Heart left ventricle (tissue), 16 donors: ENCODE data around the gene ZBTB47. TPM values are rescaled to one million over a fixed set of nuclear protein-coding genes. Genes with fewer than 3 reads are reported as not detected.

Source experiments
- ATAC-seq, 4 donors: fragments of 200-7000 bp; cut with Tn5 transposase; one replicate each; pipeline ENCODE4 v1.9.1; 2020 to 2022; ENCODE audit warnings: moderate library complexity in 4 of 4, mild to moderate bottlenecking in 3 of 4, moderate number of reproducible peaks in 1 of 4
- DNase-seq, 5 donors: peaks; one replicate each; pipeline ENCODE4 v3.0.0-alpha.2; 2020
- H3K27ac ChIP-seq, 12 donors: fragments of 200-600 bp; sonication (generic) in 4 of 12; one replicate each; pipeline versions ENCODE4 v1.5.0 to v1.8.0; 2016 to 2022; ENCODE audit warnings: mild to moderate bottlenecking in 2 of 12
- H3K27me3 ChIP-seq, 9 donors: fragments of 200-600 bp; sonication (generic) in 2 of 9; one replicate each; pipeline versions ENCODE4 v1.5.1 to v1.8.0; 2016 to 2022; ENCODE audit warnings: mild to moderate bottlenecking in 3 of 9
- H3K36me3 ChIP-seq, 9 donors: fragments of 200-600 bp; sonication (generic) in 2 of 9; one replicate each; pipeline versions ENCODE4 v1.5.0 to v1.8.0; 2018 to 2022; ENCODE audit warnings: mild to moderate bottlenecking in 2 of 9
- H3K4me1 ChIP-seq, 12 donors: fragments of 200-600 bp; sonication (generic) in 4 of 12; one replicate each; pipeline versions ENCODE4 v1.5.0 to v1.8.0; 2016 to 2022; ENCODE audit warnings: mild to moderate bottlenecking in 3 of 12
- H3K4me3 ChIP-seq, 12 donors: fragments of 200-600 bp; sonication (generic) in 4 of 12; one replicate each; pipeline versions ENCODE4 v1.5.0 to v1.8.0; 2017 to 2022; ENCODE audit warnings: mild to moderate bottlenecking in 9 of 12, moderate library complexity in 4 of 12
- H3K9me3 ChIP-seq, 12 donors: fragments of 200-600 bp; sonication (generic) in 4 of 12; one replicate each; pipeline versions ENCODE4 v1.5.0 to v1.8.0; 2016 to 2022; ENCODE audit warnings: mild to moderate bottlenecking in 1 of 12
- POLR2A ChIP-seq, 2 donors: fragments of 450-650 bp; IDR thresholded peaks; one replicate each; pipeline ENCODE4 v1.6.1; 2017; ENCODE audit warnings: antibody characterized with exemption in 2 of 2, mild to moderate bottlenecking in 2 of 2, moderate library complexity in 2 of 2
- WGBS, 4 donors: extraction: QIAGEN DNeasy Blood & Tissue Kit in 2 of 4; methylation state at CpG; one replicate each; pipeline versions ENCODE4 v1.1.5 to v1.1.7; 2013 to 2018; 5-methylcytosine and 5-hydroxymethylcytosine counted together
- intact Hi-C, 10 donors: fragments of 100-400 bp; cut with DNase I; formaldehyde crosslinking; loops; one replicate each; pipeline versions ENCODE4 v1.11.1 to v1.14.2; 2022
- polyA plus RNA-seq, 2 donors: library from polyadenylated mRNA; stranded (reverse); fragments of 200-250 nt; gene quantifications; one replicate each; pipeline ENCODE4 v1.2.3, GENCODE V29; 2013
- total RNA-seq, 9 donors: library from RNA; depleted of rRNA in 2 of 9; stranded (reverse); fragments of >200 nt in 2 of 9; fragmentation: NEBNext Ultra II Directional in 3 of 9; extraction: Animal tissue kit (Norgen Biotek cat#: 25700) in 3 of 9; gene quantifications; one replicate each; pipeline versions ENCODE4 v1.1.0 to v1.2.4, GENCODE V29; 2016 to 2023
- TF ChIP-seq, protein P1 (sequence below), 12 donors: fragments of 200-600 bp; sonication (generic) in 4 of 12; IDR thresholded peaks; one replicate each; pipeline versions ENCODE4 v1.5.0 to v1.8.0; 2018 to 2022; ENCODE audit warnings: antibody characterized with exemption in 12 of 12, mild to moderate bottlenecking in 5 of 12
- donor health status: ischemic (EF 13 %, LVEDD 7.1; RV severe dilation, severe dysfunction).
- donor health status: healthy with polysubstance abuse.
- donor health status: DM: no; HTN: yes; CAD: no.
- donor health status: DM: no; HTN: no; CAD: no.
- donor health status: ischemic (EF 25% LVEDD 6.9; RV normal size, moderate dysfunction).
- donor health status: ischemic (EF 25% LVEDD 5.7; RV mildly dilated, moderate dysfunction).
- donor health status: healthy.
- donor health status: DM: yes; HTN: yes; CAD: no.
- donor health status: ischemic (EF 35%, LVEDD 5.7; RV mildly dilated, moderate dysfunction).
- donor health status: nonischemic (EF 11% LVEDD 7.7; RV severe dilation, severe dysfunction).
- donor health status: DM: yes; HTN: yes; CAD: no.
- donor health status: PGD.
- donor health status: ischemic (EF 29% LVEDD 5.4; RV normal size, mild dysfunction).
- donor health status: nonischemic (EF 23%, LVEDD 6.1; RV moderate dilation, normal function).

ZBTB47 gene
- total and polyA plus RNA-seq, 11 donors = 76.6 to 184 (median 125) TPM

DNA sequence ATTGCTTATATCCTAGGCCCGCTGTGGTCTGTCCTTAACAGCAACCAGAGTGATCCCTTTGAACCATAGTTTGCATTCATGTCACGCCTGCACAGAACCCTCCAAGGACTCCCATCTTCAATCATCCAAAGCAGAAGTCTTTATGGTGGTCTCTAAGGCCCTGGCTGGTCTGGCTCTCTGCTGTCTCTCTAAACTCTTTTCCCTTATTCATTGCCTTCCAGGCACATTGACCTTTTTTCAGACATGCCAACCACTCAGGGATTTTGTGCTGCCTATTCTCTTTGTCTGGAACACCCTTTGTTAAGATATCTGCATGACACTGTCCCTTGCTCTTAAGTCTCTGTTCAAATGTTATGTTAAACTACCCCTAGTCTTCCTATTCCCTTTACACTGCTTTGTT lies 21.9 kb upstream of the ZBTB47 start:
- TF ChIP-seq POLR2A (IDR thresholded peaks at IDR 0.05) = no peak
- TF ChIP-seq, protein P1, sequence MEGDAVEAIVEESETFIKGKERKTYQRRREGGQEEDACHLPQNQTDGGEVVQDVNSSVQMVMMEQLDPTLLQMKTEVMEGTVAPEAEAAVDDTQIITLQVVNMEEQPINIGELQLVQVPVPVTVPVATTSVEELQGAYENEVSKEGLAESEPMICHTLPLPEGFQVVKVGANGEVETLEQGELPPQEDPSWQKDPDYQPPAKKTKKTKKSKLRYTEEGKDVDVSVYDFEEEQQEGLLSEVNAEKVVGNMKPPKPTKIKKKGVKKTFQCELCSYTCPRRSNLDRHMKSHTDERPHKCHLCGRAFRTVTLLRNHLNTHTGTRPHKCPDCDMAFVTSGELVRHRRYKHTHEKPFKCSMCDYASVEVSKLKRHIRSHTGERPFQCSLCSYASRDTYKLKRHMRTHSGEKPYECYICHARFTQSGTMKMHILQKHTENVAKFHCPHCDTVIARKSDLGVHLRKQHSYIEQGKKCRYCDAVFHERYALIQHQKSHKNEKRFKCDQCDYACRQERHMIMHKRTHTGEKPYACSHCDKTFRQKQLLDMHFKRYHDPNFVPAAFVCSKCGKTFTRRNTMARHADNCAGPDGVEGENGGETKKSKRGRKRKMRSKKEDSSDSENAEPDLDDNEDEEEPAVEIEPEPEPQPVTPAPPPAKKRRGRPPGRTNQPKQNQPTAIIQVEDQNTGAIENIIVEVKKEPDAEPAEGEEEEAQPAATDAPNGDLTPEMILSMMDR (IDR thresholded peaks at IDR 0.05) = no peak
- intact Hi-C loops = no loop called here
- H3K27ac ChIP-seq = no peak overlapping the region
- H3K4me1 ChIP-seq = peaks cover 0 to 19% (median 1%) of the 10 kb centered on the region in 12 donors
- WGBS, 4 donors = 92 to 97% (median 94%) methylated on average over 2 of the region's 2 CpGs
- no peak overlapping the region for H3K4me3 ChIP-seq
- no peaks in the 10 kb centered on the region for H3K27me3 ChIP-seq
- peaks cover 0 to 100% (median 85%) of the 10 kb centered on the region in 9 donors for H3K36me3 ChIP-seq
- DNase-seq = no peak
- peak in 3 of 4 donors; percentile 11 to 39 (median 26) for ATAC-seq
- H3K9me3 ChIP-seq = no peaks in the 10 kb centered on the region

DNA sequence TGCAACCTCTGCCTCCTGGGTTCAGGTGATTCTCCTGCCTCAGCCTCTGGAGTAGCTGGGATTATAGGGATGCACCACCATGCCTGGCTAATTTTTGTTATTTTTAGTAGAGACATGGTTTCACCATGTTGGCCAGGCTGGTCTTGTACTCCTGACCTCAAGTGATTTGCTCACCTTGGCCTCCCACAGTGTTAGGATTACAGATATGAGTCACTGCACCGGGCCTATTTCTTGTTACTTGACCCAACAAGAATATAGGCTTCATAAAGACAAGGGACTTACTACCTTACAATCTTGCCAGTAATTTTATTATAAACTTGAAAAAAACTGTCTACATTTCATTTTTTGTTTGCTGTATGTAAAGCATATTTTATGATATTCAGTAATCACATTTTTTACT lies 21.4 kb upstream of the ZBTB47 start:
- intact Hi-C loops = no loop called here
- Histone ChIP-seq H3K9me3 (no peaks in the 10 kb centered on the region), H3K4me3 (no peak overlapping the region), H3K36me3 (peaks cover 0 to 100% (median 85%) of the 10 kb centered on the region in 9 donors), H3K4me1 (peaks cover 0 to 19% (median 1%) of the 10 kb centered on the region in 12 donors), H3K27ac (peak overlapping the region in 2 of 12 donors; percentile 23 to 63), H3K27me3 (no peaks in the 10 kb centered on the region)
- TF ChIP-seq POLR2A (IDR thresholded peaks at IDR 0.05) = no peak
- TF ChIP-seq, protein P1 (IDR thresholded peaks at IDR 0.05) = no peak
- 78 to 92% (median 85%) methylated on average over 1 of the region's 1 CpG for WGBS, 4 donors
- no peak for DNase-seq
- ATAC-seq = no peak

DNA sequence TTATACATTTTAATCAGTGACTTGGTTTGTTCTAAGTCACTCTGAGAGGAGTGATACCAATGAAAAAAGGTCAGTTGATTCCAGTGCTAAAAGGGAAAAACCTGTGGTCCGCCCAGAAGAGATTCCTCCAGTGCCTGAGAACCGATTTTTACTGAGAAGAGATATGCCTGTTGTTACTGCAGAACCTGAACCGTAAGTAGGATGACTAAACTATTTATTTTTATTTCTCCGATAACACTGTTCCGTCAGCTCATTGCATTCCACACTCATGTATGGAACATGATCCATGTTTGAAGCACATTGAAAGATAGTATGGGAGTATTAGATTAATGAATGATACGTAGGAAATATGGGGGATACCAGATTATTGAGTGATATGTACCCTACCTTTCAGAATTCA lies 20.0 kb upstream of the ZBTB47 start:
- peak; percentile 54 to 70 (median 66) for ATAC-seq
- Histone ChIP-seq H3K27ac (peak overlapping the region in 10 of 12 donors; percentile 1 to 67 (median 41)), H3K9me3 (no peaks in the 10 kb centered on the region), H3K4me1 (peaks cover 0 to 24% (median 3%) of the 10 kb centered on the region in 12 donors), H3K4me3 (no peak overlapping the region), H3K36me3 (peaks cover 0 to 100% (median 97%) of the 10 kb centered on the region in 9 donors), H3K27me3 (no peaks in the 10 kb centered on the region)
- WGBS, 4 donors = 58 to 65% (median 60%) methylated on average over 6 of the region's 6 CpGs
- DNase-seq = no peak
- intact Hi-C loops = no loop called here
- TF ChIP-seq, protein P1 (IDR thresholded peaks at IDR 0.05) = no peak
- TF ChIP-seq POLR2A (IDR thresholded peaks at IDR 0.05) = no peak

DNA sequence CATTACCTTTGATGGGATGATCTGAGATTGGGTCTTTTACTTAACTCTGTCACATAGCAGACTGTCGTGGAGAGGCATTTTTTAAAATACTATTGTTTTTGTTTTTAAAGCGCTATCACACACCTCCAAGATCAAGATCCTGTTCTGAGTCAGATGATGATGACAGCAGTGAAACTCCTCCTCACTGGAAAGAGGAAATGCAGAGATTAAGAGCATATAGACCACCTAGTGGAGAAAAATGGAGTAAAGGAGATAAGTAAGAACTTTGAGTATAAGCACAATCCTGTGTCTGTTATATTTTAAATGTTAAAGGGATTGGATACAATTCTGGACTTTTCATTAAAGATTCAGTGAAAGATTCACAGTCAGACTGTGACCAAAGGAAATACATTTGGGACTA lies 18.4 kb upstream of the ZBTB47 start:
- Histone ChIP-seq H3K4me1 (peaks cover 0 to 39% (median 11%) of the 10 kb centered on the region in 12 donors), H3K36me3 (peaks cover 0 to 100% (median 100%) of the 10 kb centered on the region in 9 donors), H3K4me3 (no peak overlapping the region), H3K27ac (peak overlapping the region in 2 of 12 donors; percentile 11 to 63), H3K9me3 (no peaks in the 10 kb centered on the region), H3K27me3 (no peaks in the 10 kb centered on the region)
- no peak for TF ChIP-seq POLR2A (IDR thresholded peaks at IDR 0.05)
- TF ChIP-seq, protein P1 (IDR thresholded peaks at IDR 0.05) = no peak
- DNase-seq = no peak
- 67 to 83% (median 72%) methylated on average over 2 of the region's 2 CpGs for WGBS, 4 donors
- ATAC-seq = no peak
- intact Hi-C loops = no loop called here
